H1 (cell line): ENCODE data around the gene CRYBB2.

Experiments
- ATF3 ChIP-seq: IDR thresholded peaks from 2 replicates; pipeline ENCODE4 v1.6.1; 2011; ENCODE audit warnings: low read depth, mild to moderate bottlenecking, low read length; ENCODE audit not compliant: insufficient read depth
- CTCF ChIP-seq, 3 experiments: IDR thresholded peaks; 1 replicate in 2 of 3; 2 replicates in 1 of 3; pipeline versions ENCODE4 v1.5.1 to v1.6.1; 2011; ENCODE audit warnings: low read length in 3 of 3, mild to moderate bottlenecking in 3 of 3, inconsistent platforms in 2 of 3, low read depth in 1 of 3, moderate library complexity in 1 of 3; ENCODE audit not compliant: insufficient read depth in 1 of 3; ENCODE audit errors: control extremely low read depth in 1 of 3
- EP300 ChIP-seq, 2 experiments: IDR thresholded peaks; 1 replicate in 1 of 2; 2 replicates in 1 of 2; pipeline ENCODE4 v1.6.1; 2011 to 2012; ENCODE audit warnings: low read depth in 2 of 2, low read length in 2 of 2, mild to moderate bottlenecking in 2 of 2, borderline replicate concordance in 1 of 2, inconsistent platforms in 1 of 2, moderate library complexity in 1 of 2
- EZH2 ChIP-seq: fragments of 200-600 bp; sonication (generic); IDR thresholded peaks from 2 replicates; pipeline ENCODE4 v1.7.1; 2012; ENCODE audit warnings: low read depth, mild to moderate bottlenecking, moderate library complexity, low read length, inconsistent platforms; ENCODE audit not compliant: severe bottlenecking
- JUN ChIP-seq: IDR thresholded peaks from 2 replicates; pipeline ENCODE4 v1.6.1; 2011; ENCODE audit warnings: low read depth, mild to moderate bottlenecking, improper control_type of control experiment, low read length
- POLR2A ChIP-seq, 2 experiments: IDR thresholded peaks; 1 replicate in 1 of 2; 2 replicates in 1 of 2; pipeline ENCODE4 v1.6.1; 2011; ENCODE audit warnings: low read depth in 2 of 2, low read length in 2 of 2, mild to moderate bottlenecking in 2 of 2; ENCODE audit errors: control extremely low read depth in 1 of 2
- POLR2AphosphoS5 ChIP-seq: IDR thresholded peaks from 2 replicates; pipeline ENCODE4 v1.6.1; 2011; ENCODE audit warnings: low read depth, low read length
- TCF12 ChIP-seq: IDR thresholded peaks from 2 replicates; pipeline ENCODE4 v1.6.1; 2011; ENCODE audit warnings: low read depth, mild to moderate bottlenecking, low read length
- TEAD4 ChIP-seq: IDR thresholded peaks from 2 replicates; pipeline ENCODE4 v1.6.1; 2012; ENCODE audit warnings: low read depth, low read length, inconsistent platforms, mixed read lengths

GRCh38 chr22:25196326-25196725, 23.1 kb upstream of the CRYBB2 start:
- TF ChIP-seq CTCF (IDR thresholded peaks at IDR 0.05; ENCODE audit: control extremely low read depth in 1 of 3, insufficient read depth in 1 of 3, low read depth in 1 of 3, low read length in 3 of 3) (no peak), EP300 (IDR thresholded peaks at IDR 0.05; ENCODE audit: borderline replicate concordance in 1 of 2, low read depth in 2 of 2, low read length in 2 of 2) (no peak), POLR2A (IDR thresholded peaks at IDR 0.05; ENCODE audit: control extremely low read depth in 1 of 2, low read depth in 2 of 2, low read length in 2 of 2) (no peak), POLR2AphosphoS5 (no peak), EZH2 (no peak), ATF3 (no peak), JUN (no peak), TEAD4 (no peak), TCF12 (no peak)
